ENCODE measurements around the gene OPCML. TPM values are rescaled to one million over a fixed set of nuclear protein-coding genes. Genes with fewer than 3 reads are reported as not detected.

The OPCML gene
- total and polyA plus RNA-seq, 2 of the 13 experiments (the other 11 are each of a cell fraction or from before 2014, with no cell fraction given): not detected

- Histone ChIP-seq H3K79me2 (ENCODE audit: insufficient read depth, low read length) (no peaks in the 10 kb centered on the region), H3K27me3 (ENCODE audit: control insufficient read depth in 1 of 2, insufficient read depth in 2 of 2, low read length in 2 of 2) (no peaks in the 10 kb centered on the region), H3K4me2 (ENCODE audit: low read depth, low read length) (no peak overlapping the region), H3K27ac (ENCODE audit: extremely low read length, insufficient read depth, low read length) (no peak overlapping the region), H3K4me1 (ENCODE audit: insufficient read depth, low read length) (no peaks in the 10 kb centered on the region), H3K9me3 (ENCODE audit: low read length) (peaks cover 97% of the 10 kb centered on the region), H3K4me3 (replicated peaks in 1 of 3; ENCODE audit: insufficient read depth in 1 of 3, low read depth in 2 of 3, low read length in 3 of 3) (no peak overlapping the region), H3K9ac (ENCODE audit: insufficient read depth, low read depth, low read length) (no peak overlapping the region), H4K20me1 (ENCODE audit: insufficient read depth, low read length) (no peaks in the 10 kb centered on the region), H2AFZ (ENCODE audit: low read length) (no peak overlapping the region), H3K36me3 (replicated peaks in 1 of 2; ENCODE audit: control insufficient read depth in 1 of 2, insufficient read depth in 2 of 2, low read length in 2 of 2) (no peaks in the 10 kb centered on the region)
- in situ Hi-C loops (cut with HindIII; ENCODE audit: extremely low pct_ligation_motif_present, low pct_unique_long_range_greater_than_20kb): no loop called here
- TF ChIP-seq CBX2 (IDR thresholded peaks at IDR 0.05; ENCODE audit: low read depth, low read length): no peak
- TF ChIP-seq CBX2 (CRISPR knock-in tag; IDR thresholded peaks at IDR 0.05; ENCODE audit: low read depth): no peak
- TF ChIP-seq ZSCAN9 (CRISPR knock-in tag; IDR thresholded peaks at IDR 0.05; ENCODE audit: borderline replicate concordance): no peak
- no peak for TF ChIP-seq MNT (IDR thresholded peaks at IDR 0.05)
- no peak for TF ChIP-seq KLF11 (CRISPR knock-in tag; IDR thresholded peaks at IDR 0.05)
- no peak for TF ChIP-seq JUNB (CRISPR knock-in tag; IDR thresholded peaks at IDR 0.05; ENCODE audit: borderline replicate concordance)
- TF ChIP-seq ZNF24 (IDR thresholded peaks at IDR 0.05): no peak
- TF ChIP-seq HNF4G (IDR thresholded peaks at IDR 0.05; ENCODE audit: borderline replicate concordance, low read depth, low read length): no peak
- TF ChIP-seq HNF4G (CRISPR knock-in tag; IDR thresholded peaks at IDR 0.05; ENCODE audit: borderline replicate concordance, low read depth): no peak
- TF ChIP-seq RFXANK (CRISPR knock-in tag; IDR thresholded peaks at IDR 0.05): no peak
- TF ChIP-seq ZNF468 (CRISPR knock-in tag; IDR thresholded peaks at IDR 0.05): no peak
- no peak for TF ChIP-seq ZNF550 (CRISPR knock-in tag; IDR thresholded peaks at IDR 0.05; ENCODE audit: borderline replicate concordance)
- TF ChIP-seq ZNF691 (CRISPR knock-in tag; IDR thresholded peaks at IDR 0.05; ENCODE audit: borderline replicate concordance, low read depth): no peak
- TF ChIP-seq KAT2B (IDR thresholded peaks at IDR 0.05; ENCODE audit: borderline replicate concordance, low read depth, low read length): no peak
- no peak for TF ChIP-seq ZNF256 (CRISPR knock-in tag; conservative IDR thresholded peaks at IDR 0.05)
- no peak for TF ChIP-seq THAP11 (CRISPR knock-in tag; IDR thresholded peaks at IDR 0.05)
- TF ChIP-seq, protein P1, sequence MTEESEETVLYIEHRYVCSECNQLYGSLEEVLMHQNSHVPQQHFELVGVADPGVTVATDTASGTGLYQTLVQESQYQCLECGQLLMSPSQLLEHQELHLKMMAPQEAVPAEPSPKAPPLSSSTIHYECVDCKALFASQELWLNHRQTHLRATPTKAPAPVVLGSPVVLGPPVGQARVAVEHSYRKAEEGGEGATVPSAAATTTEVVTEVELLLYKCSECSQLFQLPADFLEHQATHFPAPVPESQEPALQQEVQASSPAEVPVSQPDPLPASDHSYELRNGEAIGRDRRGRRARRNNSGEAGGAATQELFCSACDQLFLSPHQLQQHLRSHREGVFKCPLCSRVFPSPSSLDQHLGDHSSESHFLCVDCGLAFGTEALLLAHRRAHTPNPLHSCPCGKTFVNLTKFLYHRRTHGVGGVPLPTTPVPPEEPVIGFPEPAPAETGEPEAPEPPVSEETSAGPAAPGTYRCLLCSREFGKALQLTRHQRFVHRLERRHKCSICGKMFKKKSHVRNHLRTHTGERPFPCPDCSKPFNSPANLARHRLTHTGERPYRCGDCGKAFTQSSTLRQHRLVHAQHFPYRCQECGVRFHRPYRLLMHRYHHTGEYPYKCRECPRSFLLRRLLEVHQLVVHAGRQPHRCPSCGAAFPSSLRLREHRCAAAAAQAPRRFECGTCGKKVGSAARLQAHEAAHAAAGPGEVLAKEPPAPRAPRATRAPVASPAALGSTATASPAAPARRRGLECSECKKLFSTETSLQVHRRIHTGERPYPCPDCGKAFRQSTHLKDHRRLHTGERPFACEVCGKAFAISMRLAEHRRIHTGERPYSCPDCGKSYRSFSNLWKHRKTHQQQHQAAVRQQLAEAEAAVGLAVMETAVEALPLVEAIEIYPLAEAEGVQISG (CRISPR knock-in tag; IDR thresholded peaks at IDR 0.05): no peak
- TF ChIP-seq, protein P2, sequence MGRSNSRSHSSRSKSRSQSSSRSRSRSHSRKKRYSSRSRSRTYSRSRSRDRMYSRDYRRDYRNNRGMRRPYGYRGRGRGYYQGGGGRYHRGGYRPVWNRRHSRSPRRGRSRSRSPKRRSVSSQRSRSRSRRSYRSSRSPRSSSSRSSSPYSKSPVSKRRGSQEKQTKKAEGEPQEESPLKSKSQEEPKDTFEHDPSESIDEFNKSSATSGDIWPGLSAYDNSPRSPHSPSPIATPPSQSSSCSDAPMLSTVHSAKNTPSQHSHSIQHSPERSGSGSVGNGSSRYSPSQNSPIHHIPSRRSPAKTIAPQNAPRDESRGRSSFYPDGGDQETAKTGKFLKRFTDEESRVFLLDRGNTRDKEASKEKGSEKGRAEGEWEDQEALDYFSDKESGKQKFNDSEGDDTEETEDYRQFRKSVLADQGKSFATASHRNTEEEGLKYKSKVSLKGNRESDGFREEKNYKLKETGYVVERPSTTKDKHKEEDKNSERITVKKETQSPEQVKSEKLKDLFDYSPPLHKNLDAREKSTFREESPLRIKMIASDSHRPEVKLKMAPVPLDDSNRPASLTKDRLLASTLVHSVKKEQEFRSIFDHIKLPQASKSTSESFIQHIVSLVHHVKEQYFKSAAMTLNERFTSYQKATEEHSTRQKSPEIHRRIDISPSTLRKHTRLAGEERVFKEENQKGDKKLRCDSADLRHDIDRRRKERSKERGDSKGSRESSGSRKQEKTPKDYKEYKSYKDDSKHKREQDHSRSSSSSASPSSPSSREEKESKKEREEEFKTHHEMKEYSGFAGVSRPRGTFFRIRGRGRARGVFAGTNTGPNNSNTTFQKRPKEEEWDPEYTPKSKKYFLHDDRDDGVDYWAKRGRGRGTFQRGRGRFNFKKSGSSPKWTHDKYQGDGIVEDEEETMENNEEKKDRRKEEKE (IDR thresholded peaks at IDR 0.05): no peak
- FAIRE-seq (no peak), ATAC-seq (no peak), DNase-seq (ENCODE audit: low spot score) (no peak)
- intact Hi-C loops (cut with micrococcal nuclease; ENCODE audit: unreplicated experiment): no loop called here
- CTCF ChIA-PET (ENCODE audit: low intra/inter-chr PET ratio, low total read pairs): no interaction called here
- 24% methylated on average over 8 of the region's 8 CpGs for WGBS (ENCODE audit: low lambda C conversion rate)
- BruUV-seq (replicated peaks): no TSS peak
- POLR2A ChIA-PET: no interaction called here
Measured at GRCh38 chr11:132564091-132564885, 968.0 kb downstream of the OPCML start.

Data from HepG2 (cell line).